ENCODE results near the gene MTSS2. TPM values are rescaled to one million over a fixed set of nuclear protein-coding genes. Genes with fewer than 3 reads are reported as not detected.

MTSS2 gene
- total and polyA plus RNA-seq, 2 experiments from 2014 or later = 12.4 to 82.3 TPM

GRCh38 chr16:70651524-70651923 lies 34.3 kb downstream of the MTSS2 start:
- TF ChIP-seq CTCF (IDR thresholded peaks at IDR 0.05; ENCODE audit: low read depth, low read length) = no peak
- Histone ChIP-seq H3K36me3 (no peaks in the 10 kb centered on the region), H3K9me3 (ENCODE audit: low read depth) (no peaks in the 10 kb centered on the region), H3K4me1 (ENCODE audit: low read depth) (no peaks in the 10 kb centered on the region), H3K27ac (no peak overlapping the region), H3K4me3 (no peak overlapping the region), H3K27me3 (no peaks in the 10 kb centered on the region)
- no peak for DNase-seq (ENCODE audit: low read depth in 1 of 2, low spot score in 1 of 2)

GRCh38 chr16:70650216-70650615 lies 35.6 kb downstream of the MTSS2 start:
- H3K27me3 ChIP-seq = no peaks in the 10 kb centered on the region
- H3K4me3 ChIP-seq = no peak overlapping the region
- H3K36me3 ChIP-seq = no peaks in the 10 kb centered on the region
- no peaks in the 10 kb centered on the region for H3K4me1 ChIP-seq (ENCODE audit: low read depth)
- no peak overlapping the region for H3K27ac ChIP-seq
- DNase-seq (ENCODE audit: low read depth in 1 of 2, low spot score in 1 of 2) = no peak
- no peaks in the 10 kb centered on the region for H3K9me3 ChIP-seq (ENCODE audit: low read depth)
- no peak for TF ChIP-seq CTCF (IDR thresholded peaks at IDR 0.05; ENCODE audit: low read depth, low read length)

- Histone ChIP-seq H3K4me3 (no peak overlapping the region), H3K9me3 (ENCODE audit: low read depth) (no peaks in the 10 kb centered on the region), H3K36me3 (no peaks in the 10 kb centered on the region), H3K4me1 (ENCODE audit: low read depth) (no peaks in the 10 kb centered on the region), H3K27ac (no peak overlapping the region), H3K27me3 (no peaks in the 10 kb centered on the region)
- no peak for DNase-seq (ENCODE audit: low read depth in 1 of 2, low spot score in 1 of 2)
- TF ChIP-seq CTCF (IDR thresholded peaks at IDR 0.05; ENCODE audit: low read depth, low read length) = no peak
These were observed 36.6 kb downstream of the MTSS2 start for GRCh38 chr16:70649300-70649699.

- H3K4me1 ChIP-seq (ENCODE audit: low read depth) = no peaks in the 10 kb centered on the region
- H3K27ac ChIP-seq = no peak overlapping the region
- DNase-seq (ENCODE audit: low read depth in 1 of 2, low spot score in 1 of 2) = no peak
- H3K4me3 ChIP-seq = no peak overlapping the region
- TF ChIP-seq CTCF (IDR thresholded peaks at IDR 0.05; ENCODE audit: low read depth, low read length) = no peak
- no peaks in the 10 kb centered on the region for H3K9me3 ChIP-seq (ENCODE audit: low read depth)
- H3K36me3 ChIP-seq = no peaks in the 10 kb centered on the region
- no peaks in the 10 kb centered on the region for H3K27me3 ChIP-seq
These were observed 37.2 kb downstream of the MTSS2 start for GRCh38 chr16:70648606-70649005.

GRCh38 chr16:70647441-70648359 lies 38.2 kb downstream of the MTSS2 start:
- TF ChIP-seq CTCF (IDR thresholded peaks at IDR 0.05; ENCODE audit: low read depth, low read length) = no peak
- peak in 1 of 2 donors; percentile 15 for DNase-seq (ENCODE audit: low read depth in 1 of 2, low spot score in 1 of 2)
- Histone ChIP-seq H3K36me3 (no peaks in the 10 kb centered on the region), H3K27me3 (no peaks in the 10 kb centered on the region), H3K4me1 (ENCODE audit: low read depth) (no peaks in the 10 kb centered on the region), H3K4me3 (no peak overlapping the region), H3K27ac (no peak overlapping the region), H3K9me3 (ENCODE audit: low read depth) (no peaks in the 10 kb centered on the region)

Measured in cardiac muscle cell (in vitro differentiated cells and primary cell).